Fibroblast of skin of left biceps (primary cell): ENCODE results near the gene CUL4A.

Experiments
- DNase-seq, 2 experiments: peaks; one replicate each; pipeline ENCODE4 v3.0.0-alpha.2; 2013; ENCODE audit warnings: low read depth in 2 of 2

CUL4A gene

DNA sequence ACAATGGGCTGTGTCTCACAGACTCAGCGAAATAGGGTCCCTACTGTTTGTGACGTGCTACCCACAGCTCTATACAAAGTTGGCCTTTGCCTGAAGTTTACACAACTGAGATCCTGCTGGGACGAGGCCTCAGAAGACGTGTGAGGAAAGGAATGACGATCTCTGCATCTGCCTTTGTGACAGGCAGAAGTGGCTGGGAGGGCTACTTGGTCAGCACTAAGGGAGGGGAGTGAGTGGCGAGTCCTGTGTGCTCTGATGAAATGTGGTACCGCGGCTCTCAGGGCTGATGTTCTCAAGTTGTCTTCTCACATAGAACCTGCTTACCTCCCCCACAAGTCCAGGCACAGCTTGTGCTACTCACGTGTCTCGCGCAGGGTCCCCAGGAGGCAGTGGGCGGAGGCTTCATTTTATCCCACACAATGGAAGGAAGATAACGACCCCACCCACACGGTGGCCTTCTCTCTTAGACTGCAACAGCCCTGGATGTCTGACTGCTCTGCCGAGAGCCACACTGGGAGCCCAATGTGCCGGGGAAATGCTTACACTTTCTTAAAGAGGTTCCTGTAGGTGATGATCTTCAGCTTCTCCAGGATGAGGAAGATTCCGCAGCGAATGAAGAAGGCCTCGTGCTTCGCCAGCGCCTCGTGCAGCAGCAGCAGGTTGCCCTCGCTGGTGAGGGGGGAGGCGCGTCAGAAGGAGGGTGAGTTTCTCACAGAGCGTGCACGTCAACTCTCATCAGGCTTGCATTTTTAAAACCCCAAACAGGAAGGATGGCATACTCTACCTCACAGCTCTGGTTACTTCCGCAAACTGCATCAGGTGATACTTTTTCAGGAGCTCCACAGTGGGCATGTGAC, 29.8 kb upstream of the CUL4A start:
- no peak for DNase-seq

DNA sequence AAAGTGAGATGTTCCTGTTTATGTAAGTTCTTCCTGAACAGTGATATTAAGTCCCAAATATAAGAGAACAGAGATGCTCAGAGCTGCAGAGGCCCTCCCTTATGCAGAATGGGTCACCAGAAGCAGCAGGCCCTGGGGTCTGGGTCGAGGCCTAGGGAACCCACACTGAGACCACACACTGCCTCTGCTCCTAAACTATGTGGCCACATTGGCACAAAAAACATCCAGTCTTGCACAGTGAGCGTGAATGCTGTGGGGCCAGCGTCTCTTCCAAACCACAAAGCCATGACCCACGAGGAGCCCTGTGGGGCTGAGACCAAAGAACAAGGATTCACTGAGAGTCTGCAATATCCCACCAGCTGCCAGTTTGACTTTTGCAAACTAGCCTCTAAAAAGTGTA, 27.4 kb upstream of the CUL4A start:
- DNase-seq: no peak

DNA sequence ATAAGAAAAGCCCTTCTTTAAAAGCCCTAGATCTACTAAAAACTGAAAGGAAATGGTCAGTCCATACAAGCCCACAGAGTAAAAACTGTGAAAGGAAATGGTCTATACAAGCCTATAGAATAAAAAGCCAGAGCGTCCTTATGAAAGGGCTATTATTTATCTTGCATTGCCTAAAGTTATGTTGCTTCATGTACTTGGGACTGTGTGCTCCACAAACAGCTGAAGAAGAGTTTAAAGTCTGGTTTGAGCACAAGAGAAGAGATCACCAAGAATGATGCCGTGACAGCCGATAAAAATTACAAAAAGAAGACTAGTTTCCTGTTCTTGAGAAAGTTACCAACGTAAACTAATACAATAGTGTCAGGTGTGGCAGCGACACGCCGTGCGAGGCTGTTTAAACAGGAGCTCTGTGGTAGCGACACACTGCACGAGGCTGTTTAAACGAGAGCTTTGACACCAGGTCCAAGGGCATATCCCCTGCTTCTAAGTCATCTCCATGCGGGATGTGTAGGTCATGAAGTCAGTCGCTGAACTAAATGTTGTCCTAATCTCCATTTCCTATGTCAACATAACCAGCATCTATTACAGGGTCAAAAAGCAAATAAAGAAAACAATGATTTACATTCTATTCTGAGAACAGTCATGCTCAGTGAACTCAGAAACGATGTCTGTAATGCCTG, 25.8 kb upstream of the CUL4A start:
- DNase-seq: no peak

DNA sequence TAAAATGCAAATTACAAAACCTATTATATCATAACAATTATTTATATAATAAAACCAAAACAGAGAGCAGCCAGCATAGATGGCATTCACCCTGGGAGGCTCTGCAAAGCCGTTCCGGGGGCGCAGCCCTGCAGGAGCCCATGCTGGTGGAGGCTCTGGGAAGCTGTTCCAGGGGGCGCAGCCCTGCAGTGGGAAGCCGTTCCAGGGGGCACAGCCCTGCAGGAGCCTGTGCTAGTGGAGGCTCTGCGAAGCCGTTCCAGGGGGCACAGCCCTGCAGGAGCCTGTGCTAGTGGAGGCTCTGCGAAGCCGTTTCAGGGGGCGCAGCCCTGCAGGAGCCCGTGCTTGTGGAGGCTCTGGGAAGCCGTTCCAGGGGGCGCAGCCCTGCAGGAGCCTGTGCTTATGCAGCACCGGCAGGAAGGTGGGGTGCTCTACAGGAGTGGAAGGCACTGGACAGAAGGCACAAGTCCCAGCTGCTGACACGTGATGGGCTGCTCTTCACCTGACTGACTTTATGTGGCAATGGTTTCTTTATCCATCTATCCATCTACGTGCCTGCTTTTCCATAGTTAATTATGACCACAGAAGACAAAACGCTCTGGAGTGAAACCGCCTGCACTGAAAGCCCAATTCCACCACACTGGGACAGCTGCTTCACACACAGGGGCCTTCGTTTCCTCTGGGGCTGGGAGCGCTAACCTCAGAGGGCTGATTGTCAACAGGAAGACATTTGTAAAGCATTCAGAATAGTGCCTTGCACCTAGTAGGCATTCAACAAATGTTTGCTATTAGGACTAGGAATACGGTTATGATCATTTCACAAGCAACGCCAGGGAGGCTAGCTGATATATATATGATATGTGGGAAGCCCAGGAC, 24.6 kb upstream of the CUL4A start:
- no peak for DNase-seq

DNA sequence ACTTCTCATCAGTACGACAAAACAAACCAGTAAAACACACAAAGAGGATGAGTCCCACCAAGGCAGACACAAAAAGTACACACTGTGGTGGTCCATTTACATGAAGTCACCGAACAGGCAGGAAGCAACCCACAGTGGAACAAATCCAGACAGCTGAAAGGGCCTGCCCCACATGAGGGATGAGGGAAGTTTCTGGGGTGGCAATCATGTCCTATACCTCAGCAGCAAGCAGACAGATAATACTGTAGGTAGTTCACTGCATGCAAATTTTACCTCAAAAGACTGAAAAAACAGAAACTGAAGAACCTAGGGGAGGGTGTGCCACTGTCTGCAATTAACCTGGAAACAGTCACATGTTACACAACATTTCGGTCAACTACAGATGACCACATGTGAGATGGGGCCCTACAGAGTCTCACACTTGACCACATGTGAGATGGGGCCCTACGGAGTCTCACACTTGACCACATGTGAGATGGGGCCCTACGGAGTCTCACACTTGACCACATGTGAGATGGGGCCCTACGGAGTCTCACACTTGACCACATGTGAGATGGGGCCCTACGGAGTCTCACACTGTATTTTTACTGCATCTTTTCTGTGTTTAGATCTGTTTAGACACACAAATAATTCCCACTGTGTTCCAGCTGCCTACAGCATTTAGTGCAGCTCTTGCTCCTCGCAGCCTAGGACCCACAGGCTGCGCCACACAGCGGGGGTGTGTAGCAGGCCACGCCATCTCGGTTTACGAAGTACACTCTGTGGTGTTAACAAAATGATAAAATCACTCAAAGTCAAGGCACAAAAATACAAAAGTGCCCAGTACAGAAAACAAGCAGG, 23.1 kb upstream of the CUL4A start:
- DNase-seq: no peak

DNA sequence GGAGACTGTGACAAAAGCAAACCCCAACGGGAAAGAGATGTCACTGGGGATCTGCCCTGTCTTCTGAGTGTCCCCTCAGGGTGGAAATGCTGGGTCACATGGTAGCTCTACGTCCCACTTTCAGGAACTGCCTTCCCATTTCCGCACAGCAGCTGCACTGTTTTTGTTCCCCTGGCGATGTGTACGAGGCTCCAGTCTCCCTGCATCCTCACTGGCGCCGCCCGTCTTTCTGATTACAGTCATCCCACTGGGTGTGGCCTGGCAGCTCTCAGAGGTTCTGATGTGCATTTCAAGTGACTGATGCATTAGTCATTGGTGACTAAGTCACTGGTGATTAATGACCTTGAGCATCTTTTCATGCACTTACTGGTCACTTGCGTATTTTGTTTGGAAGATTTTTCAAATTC, 22.1 kb upstream of the CUL4A start:
- DNase-seq: peak; percentile 95 to 96

DNA sequence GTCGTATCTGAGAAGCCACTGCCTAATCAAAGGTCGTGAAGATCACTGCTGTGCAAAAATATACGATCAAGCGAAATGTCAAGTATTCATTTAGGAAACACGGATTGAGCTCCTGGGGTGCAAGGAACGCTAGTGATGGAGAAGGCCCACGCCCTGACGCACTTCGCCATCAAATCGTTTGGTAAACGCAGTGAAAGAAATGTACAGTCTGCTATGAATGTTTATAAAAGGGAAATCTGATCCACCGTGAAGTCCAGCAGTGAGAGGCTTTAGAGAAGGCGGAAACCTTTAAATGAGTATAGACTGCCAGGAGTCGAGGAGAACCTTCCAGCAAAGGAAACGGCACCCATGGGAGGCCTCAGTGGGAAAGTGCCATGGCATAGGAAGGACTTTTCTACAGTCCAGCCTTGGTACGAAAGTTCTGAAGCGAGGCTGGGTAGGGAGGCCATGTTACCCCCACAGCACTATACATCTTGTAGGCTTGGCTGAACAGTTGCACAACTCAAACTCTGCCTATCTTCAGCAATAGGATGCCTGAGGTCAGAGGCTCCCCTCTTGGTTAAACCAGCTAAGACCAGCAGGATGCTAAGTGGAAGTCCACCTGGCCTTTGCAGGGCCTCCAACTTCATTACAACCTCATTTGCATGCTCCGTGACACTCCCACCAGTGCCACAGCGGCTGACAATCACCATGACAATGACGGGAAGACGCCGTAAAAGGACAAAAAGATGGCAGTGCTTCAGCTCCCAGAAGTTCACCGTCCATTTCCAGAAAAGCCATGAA, 21.3 kb upstream of the CUL4A start:
- DNase-seq: no peak

DNA sequence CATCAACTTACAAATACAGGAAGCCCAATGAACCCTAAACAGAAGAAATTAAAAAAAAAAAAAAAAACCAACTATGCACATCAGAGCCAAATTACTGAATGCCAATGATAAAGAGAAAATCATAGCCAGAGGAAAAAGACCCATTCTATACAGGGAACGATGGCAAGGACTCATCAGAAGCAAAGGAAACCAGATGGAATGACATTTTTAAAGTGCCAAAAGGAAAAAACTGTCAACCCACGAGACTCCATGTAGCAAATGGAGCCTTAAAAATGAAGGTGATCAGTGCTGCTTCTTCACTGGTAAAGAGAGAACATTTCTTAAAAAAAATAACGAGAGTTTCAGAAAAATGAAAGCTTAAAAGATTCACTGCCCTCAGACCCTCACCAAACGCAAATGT, 19.2 kb upstream of the CUL4A start:
- DNase-seq: no peak

DNA sequence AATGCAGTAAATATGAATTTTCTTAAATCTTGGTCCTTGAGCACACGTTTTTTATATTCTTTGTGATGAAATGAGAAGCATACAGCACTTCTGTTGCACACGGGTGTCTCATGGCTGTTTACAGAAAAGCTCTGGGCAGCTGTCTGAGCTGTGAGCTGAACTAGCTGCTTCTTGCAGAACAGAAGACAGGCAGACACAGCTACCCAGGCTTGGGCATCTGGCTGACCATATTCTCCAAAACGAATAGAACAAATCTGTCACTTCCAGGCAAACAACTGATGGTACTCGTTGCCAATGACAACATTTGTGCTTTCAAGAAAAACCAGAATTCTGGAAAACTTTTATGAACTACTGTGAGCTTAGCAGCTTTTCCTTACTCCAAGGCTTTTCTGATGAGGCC, 17.1 kb upstream of the CUL4A start:
- no peak for DNase-seq

DNA sequence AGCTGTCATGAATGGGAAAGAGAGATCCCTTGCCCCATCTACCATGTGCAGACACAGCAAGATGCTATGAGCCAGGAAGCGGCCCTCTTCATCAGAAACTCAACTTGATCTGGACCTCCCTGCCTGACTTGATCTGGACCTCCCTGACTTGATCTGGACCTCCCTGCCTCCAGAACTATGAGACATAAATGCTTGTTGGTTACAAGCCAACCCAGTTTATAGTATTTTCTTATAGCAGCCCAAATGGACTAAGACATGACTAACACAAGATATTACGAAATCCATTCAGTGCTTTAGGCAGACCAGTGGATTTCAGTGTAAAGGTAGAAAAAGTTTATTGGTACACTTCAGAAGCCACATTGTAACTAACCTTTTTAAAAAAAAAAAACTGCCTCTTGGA, 16.5 kb upstream of the CUL4A start:
- DNase-seq: no peak

DNA sequence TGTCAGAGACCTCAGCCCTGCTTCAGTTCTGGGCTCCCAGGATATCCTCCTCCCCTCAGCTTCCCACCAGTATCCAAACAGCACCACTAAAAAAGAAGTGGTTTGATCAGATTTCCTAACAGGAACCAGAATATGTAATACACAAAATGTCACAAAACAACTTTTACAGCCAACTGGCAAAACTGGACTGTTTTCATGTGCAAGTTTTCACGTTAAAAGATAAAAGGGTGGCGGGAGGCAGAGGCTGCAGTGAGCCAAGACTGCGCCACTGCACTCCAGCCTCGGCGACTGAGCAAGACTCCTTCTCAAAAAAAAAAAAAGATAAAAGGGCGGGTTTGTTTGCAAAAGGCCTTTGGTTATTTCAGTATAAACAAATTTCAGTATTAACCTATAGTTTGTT, 14.1 kb upstream of the CUL4A start:
- no peak for DNase-seq

DNA sequence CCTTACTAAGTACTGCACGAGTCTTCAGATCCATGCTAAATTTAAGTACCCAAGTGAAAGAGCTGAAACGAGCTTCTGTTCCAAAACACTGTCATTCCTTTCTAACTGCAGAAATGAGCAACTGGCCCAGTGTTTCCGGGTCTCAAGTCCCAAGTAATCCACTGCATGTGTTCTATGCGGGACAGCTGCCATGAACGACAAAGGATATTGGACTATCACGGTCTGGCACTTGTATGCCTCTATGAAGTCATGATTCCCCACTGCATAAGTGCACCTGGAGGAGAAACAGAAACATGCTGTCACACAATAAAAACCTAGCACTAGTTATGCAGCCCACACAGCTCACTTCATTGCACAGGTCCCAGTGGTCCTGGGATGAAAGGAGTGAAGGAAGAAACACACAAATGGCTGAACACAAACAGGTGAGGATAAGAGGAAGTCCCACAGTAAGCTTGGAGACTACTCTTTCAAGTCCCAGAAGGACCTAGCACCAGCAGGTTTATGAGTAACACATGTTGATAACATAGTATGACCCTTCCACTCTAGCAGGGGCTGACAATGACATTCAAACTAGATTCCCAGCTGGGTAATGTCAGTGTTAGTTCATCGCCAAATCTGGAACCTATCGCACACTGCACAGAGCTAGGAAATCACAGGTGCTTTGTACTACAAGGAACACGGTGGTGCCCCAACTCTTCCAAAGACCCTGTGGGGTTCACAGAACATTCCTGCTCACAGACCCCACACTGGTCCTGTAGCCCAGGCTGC, 12.3 kb upstream of the CUL4A start:
- DNase-seq: no peak

DNA sequence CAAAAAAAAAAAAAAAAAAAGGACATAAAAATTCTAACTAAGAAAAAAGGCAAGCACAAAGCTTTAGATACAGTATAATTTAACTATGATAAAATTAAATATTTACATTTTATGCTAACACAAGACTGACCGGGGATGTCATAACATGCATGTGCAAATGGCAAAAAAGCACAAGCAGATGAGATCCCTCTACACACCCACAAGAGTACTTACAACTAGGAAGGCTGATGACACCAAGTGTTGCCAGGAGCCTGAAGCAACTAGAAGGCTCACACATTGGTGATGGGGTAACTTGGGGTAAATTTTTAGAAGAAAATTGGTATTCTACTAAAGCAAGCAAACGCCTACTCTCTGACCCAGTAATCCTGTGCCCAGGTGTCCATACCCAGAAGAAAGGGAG, 7.6 kb upstream of the CUL4A start:
- no peak for DNase-seq

DNA sequence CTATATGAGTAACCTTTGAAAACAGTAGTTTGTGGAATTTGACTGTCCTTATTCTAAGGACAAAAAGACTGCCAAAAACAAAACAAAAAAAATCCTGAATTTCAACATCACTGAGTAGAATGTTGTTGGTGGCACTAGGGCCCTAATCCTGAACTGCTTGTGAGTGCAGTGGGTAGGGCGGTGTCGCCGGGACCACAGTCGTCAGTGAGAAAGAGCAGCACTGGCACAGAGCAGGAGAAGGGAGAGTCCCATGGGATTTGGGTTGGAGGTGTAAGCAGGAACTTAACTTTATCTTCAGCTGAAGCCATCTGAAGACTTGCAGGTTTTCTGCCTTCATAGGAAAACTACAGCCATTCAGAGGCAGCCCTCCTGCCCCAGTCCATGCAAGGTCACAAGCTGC, 6.5 kb upstream of the CUL4A start:
- no peak for DNase-seq

DNA sequence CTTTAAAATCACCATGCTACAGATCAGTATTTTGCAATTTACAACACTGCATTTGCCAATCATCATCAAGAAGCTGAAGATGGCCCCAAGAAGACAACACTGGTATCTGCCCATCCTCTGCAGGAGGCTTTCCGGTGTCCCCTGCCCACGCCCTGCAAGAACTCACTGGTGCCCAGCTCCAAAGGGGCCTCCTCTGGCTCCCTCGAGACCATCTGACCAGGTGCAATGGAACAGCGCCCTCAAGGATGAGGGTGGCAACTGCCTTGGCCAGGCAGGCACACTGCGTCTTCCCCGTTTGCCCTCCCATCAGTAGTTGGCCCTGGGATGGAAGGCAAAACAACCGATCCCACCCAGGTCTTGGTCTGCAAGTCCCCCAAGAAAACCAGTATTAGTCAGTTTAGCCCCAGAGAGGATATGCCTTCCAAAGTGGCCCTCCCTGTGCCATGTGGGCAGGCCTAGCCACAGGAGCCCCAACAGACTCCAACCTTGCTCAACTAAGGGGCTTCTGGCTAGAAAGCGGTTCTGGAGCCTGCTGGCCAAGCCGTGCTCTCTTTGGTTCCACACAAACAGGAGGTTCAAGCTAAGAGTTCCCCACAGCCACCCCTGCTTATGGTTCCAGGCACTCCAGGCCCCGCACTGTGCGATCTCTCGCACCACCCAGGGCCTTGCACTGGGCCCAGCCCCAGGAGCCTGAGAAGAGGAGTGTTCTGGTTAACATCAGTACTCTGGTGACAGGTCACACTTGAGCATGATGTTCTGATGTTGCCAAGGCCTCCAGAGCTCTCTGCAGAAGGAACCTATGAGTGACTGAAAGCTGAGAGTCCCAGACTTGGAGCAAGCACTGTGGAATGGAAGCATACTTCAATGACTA, 5.7 kb upstream of the CUL4A start:
- DNase-seq: no peak

DNA sequence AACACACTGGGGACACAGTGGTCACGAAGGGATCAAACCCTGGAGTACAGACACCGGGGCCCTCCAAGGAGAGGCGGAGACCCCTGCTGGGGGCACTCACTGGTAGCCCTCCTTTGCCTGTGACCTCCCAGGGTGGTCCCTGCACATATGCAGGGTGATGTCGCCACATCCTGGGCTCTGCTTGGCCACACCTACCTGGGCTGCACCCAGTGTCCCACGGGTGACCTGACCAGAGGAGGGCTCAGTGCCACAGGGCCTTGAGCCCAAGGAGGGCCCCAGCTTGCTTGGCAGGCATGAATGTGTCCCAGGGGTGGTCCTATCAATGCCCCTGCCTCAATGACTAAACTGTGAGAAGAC, 5.1 kb upstream of the CUL4A start:
- DNase-seq: no peak

DNA sequence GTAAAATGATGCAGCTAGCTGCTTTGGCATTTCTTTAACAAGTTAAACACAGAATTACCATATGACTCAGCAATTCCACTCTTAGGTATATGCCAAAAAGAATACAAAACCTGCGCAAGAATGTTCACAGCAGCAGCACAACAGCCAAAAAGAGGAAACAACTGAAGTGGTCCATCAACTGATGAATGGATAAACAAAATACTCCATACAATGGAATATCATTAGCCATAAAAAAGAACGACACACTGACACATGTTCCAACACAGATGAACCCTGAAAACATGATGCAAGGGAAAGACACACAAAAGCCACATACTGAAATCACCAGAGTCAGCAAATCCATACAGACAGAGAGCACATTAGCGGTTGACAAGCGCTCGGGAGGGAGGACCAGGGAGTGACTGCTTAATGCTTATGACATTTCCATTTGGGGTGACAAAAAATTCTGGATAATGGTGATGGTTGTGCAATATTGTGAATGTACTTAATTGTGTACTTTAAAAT, 3.9 kb upstream of the CUL4A start:
- no peak for DNase-seq

DNA sequence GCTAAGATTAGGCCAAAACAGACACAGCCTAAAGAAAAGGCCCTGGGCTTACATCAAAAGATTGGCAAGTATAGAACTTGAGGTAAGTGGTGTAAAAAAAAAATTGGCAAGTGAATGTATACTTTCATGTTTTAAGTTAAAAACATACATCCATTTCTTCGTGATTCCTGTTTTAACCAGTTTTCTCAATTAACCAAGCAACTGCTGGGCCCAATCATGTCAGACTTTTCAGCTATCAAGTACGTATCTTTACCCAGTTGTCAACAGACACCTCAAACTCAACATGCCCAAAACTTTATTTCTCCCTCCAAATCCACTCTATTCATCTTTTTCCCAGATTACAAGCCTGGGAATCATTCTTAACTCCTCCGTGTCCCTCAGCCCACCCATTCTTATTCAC, 2.0 kb upstream of the CUL4A start:
- no peak for DNase-seq

DNA sequence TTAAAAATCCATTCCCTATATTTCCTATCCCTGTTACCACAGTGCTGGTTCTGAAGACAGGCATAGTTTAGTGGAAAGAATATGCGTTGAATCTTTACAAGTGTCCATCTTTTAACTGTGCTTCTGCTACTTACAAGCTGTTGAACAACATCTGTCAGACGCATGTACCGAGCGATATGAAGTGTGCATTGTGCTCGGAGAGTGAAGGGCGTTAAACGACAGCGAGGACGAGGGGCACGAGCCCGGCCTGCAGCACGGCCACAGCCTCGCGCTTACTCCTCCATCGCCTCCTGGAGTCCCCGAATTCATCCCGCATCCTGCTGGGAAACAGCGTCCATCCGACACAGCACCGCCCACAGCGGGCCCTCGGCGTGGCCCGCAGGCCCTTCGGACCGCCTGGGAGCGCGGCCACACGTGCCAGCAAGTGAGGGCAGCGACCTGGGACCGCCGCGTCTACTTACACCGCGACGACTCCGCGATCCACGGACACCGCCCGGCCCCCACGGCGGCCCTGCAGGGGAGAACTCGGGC, 1.5 kb upstream of the CUL4A start:
- no peak for DNase-seq
